HG02642 (cell line): ENCODE results near the gene EXOC6B.
"Not testable (repeated sequence)": the region's sequence is repeated elsewhere in the genome, so short reads cannot be mapped to it uniquely, and the experiment has no call there.

Experiments
- ATAC-seq: cut with Tn5 transposase; IDR thresholded peaks from one replicate; pipeline ENCODE4 v1.9.1; 2021; ENCODE audit warnings: mild to moderate bottlenecking; ENCODE audit not compliant: unreplicated experiment, poor library complexity

The EXOC6B gene

DNA sequence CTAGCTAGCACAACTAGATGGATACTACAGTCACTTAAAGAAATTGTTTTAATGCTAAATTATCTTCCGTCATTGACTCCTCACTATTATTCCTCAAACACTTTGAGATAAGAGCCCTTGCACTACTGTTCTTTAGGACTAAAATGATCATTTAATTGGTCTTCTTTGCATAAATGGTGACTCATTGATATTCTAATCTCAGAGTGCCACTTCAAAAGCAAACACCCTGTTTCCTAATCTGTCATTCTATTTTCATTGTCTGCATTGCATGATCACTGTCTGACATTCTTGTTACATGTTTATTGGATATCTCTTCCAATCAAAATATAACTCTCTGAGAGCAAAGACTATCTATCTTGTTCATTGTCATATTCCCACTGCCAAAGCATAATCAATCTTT, 313.9 kb downstream of the EXOC6B start:
- ATAC-seq = no peak

DNA sequence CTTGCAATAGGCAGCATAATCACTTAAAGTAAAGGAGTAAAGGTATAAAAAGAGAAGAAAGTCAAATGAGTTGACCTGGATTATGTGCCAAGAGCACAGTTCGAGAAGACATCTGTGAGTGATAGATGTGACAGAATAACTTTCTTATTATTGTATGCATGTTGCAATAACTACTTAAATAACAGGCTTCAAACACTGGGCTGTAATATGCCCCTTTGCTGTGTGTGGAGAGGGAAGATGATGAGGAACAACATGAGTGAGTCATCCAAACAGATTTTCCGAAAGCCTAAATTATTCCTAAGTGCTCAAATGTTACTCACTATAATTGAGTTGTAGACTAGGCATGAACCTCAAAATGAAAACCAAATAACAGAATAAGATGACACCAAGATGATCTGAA, 328.1 kb downstream of the EXOC6B start:
- ATAC-seq = no peak

DNA sequence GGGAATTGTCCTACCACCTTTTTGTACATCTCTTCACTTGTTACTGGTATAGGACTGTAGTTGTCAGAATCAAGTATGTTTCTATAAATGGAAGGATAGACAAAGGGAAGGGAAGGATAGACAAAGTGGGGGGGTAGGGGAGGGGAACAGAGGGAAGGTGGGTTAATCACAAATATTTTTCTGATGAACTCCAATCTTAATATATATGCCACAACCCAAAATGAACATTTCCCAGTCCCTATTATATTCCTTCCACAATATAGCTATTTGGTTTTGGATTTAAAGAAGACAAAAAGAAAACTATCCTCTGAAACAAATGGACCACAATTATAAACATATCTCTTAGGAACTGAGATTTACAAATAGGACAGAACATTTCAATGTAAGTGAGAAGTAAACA, 329.4 kb downstream of the EXOC6B start:
- no peak for ATAC-seq

DNA sequence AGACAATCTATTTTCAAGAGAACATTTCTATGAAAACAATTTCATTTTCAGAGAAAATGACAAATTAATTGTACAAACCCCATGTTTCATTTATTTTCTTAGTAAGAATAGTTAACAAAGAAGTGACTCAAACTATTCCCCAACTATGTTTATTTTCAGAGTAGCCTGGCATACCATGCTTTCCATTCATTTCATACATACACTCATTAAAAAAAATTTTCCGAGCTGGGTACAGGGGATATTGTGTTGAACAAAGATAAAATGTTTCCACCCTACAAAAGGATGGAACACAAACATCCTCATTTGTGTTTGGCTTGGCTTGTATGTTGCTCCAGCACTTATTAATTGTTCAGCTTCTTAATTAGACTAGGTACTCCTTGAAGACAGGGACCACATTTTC, 331.4 kb downstream of the EXOC6B start:
- no peak for ATAC-seq

DNA sequence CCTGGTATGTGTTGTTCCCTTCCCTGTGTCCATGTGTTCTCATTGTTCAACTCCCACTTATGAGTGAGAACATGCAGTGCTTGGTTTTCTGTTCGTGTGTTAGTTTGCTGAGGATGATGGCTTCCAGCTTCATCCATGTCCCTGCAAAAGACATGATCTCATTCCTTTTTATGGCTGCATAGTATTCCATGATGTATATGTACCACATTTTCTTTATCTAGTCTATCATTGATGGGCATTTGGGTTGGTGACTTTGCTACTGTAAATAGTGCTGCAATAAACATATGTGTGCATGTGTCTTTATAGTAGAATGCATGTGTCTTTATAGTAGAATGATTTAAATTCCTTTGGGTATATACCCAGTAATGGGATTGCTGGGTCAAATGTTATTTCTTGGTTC, 341.2 kb downstream of the EXOC6B start:
- ATAC-seq = not testable (repeated sequence)

DNA sequence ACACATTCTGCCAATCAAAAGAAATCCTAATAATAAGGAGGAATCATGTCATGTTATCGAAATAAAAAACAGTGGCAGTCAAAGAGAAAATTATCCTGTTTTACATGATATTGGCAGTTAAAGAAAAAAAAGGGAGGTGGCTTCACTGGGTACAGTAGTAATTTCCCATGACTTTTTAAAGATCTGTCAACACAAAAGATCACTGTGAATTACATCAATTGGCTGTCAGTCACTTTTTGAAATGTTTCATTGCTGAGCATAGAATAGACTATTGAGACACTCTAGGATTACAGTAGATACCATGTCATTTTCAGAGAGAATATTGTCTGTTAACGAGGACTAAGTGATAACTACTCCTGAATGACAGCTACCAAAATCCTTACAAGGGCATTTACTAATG, 342.5 kb downstream of the EXOC6B start:
- ATAC-seq = no peak

DNA sequence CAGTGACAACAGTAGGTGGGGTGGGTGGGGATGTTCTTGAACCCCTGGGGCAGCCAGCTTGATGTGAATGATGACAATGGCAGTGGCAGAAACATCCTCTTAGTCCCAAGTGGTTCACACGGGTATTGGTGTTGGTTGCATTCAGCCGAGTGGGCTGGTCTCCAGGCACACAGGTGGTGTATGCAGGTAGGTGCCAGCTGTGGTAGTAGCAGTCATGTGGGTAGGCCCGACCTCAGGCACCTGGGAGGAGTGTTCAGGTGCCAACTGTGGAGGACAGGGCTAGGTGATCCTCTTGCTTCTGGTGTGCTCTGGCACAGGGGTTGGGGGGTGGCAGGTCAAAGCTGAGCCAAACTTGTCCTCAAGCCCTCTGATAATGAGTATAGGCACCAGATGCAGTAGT, 350.6 kb downstream of the EXOC6B start:
- no peak for ATAC-seq

DNA sequence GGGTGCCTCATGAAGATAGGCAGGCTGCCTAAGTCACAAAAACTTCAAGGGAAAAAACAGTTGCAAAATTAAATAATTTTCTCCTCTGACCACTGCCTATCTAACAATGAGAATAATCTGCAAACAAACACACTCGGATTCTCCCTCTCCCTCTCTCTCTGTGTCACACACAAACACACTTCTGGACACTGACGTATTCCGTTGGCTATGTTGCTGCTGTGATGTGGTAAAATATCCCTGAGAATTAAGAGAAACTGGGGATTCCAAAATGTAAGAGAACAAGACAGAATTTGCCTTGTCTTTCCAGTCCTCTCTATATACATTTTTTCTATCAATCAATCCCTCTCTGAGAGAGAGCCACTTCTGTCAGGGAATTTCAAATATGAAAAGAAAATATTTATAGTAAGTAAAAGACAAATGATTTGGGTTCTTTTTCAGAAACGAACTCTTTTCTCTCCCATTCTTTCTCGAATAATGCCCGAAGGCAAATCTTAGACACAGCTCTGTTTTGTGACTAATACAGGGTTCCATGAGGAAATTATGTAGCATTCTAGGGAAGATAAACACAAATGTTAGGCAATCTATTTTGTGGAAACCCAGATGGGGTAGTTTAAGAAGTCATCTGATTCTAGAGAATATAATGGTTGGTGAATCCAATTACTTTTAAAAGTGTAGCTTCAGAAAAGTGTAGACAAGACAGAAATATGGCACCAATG, 367.9 kb downstream of the EXOC6B start:
- no peak for ATAC-seq

DNA sequence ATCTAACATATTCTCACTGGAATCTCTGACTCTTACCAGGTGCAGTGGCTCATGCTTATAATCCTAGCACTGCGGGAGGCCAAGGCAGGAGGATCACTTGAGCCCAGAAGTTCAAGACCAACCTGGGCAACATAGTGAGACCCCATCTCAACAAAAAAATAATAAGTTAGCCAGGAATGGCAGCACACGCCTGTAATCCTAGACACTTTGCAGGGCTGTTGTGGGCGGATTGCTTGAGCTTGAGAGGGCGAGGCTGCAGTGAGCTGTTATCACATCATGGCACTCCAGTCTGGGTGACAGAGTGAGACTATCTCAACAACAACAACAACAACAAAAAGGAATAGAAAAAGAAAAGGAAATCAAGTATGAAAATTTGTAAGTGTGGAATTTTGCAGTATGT, 371.6 kb downstream of the EXOC6B start:
- no peak for ATAC-seq

DNA sequence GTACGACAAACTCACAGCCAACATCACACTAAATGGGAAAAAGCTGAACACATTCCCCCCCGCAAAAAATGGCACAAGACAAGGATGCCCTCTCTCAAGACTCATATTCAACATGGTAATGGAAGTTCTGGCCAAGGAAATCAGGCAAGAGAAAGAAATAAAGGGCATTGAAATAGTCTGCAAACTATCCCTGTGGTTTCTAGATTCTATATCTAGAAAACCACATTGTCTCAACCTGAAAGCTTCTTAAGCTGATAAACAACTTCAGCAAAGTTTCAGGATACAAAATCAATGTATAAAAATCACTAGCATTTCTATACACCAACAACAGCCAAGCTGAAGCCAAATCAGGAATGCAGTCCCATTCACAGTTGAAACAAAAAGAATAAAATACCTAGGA, 383.6 kb downstream of the EXOC6B start:
- no peak for ATAC-seq

DNA sequence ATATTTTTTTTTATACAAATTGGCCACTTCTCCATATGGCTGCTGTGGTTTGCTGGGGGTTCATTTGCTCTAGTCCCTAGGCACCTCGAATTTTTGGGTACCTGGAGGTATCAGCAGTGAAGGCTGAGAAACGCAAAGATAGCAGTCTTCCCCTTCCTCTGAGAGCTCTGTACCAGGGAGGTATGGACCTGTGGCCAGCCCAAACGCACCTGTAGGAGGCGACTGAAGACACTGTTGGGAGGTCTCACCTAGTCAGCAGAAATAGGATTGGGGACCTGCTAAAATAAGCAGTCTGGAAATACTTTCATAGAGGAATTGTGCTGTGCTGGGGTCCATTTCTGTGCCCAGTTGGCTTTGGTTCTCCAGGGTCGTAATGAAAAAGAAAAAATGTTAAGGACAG, 385.9 kb downstream of the EXOC6B start:
- no peak for ATAC-seq

DNA sequence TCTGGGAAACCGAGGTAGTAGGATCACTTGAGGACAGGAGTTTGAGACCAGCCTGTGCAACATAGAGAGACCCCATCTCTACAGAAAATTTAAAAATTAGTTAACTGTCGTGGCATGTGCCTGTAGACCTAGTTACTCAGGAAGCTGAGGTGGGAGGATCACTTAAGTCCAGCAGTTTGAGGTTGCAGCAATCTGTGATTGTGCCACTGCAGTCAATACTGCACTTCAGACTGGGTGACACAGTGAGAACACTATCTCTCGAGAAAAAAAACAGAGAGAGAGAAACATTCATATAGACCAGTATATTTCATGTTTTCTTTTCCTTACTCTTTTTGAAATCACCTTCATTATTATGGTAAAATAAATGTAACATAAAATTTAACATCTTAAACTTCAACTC, 387.5 kb downstream of the EXOC6B start:
- no peak for ATAC-seq

DNA sequence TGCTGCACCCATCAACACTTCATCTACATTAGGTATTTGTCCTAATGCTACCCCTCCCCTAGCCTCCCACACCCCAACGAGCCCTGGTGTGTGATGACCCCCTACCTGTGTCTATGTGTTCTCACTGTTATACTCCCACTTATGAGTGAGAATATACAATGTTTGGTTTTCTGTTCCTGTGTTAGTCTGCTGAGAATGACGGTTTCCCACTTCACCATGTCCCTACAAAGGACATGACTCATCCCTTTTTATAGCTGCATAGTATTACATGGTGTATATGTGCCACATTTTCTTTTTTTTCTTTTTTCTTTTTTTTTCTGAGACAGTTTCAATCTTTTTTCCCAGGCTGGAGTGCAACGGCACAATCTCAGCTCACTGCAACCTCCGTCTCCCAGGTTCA, 394.1 kb downstream of the EXOC6B start:
- ATAC-seq = no peak

DNA sequence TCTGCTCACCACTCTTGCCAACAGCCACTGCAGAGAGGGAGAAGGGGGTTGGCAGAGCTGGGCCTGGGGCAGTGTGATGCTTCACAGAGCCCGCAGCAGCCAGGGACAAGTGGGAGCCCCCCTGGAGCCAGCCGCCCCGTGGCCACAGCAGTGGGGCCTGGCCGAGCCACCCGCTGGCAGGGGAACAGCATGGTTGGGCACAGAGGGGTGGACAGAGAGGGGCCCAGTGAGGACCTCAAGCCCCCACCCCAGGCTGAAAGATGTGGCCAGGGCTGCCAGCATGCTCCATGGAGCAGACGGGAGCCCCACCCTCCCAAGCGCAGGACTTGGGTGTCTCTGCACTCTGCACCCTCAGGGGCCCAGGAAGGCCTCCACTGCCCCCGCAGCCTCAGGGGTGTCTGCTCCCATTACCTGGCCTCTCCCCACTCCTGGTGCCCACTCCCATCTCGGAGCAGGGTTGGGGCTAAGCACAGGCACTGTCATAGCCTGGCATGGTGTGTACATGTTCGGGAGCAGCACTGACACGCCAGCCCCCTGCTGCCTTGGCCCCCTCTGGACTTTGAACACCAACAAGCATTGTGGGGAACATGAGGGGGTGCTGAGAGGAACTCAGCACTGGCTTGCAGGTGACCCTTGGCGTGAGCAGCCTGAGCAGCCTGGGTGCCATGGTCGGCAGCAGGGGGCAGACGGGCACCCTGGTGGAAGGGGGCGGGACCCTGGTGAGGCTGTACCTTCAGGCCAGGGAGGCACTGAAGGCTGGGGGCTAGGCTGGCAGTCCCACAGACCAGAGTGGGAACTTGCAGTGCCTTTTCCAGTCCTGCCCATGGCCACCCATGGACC, 398.6 kb downstream of the EXOC6B start:
- no peak for ATAC-seq

DNA sequence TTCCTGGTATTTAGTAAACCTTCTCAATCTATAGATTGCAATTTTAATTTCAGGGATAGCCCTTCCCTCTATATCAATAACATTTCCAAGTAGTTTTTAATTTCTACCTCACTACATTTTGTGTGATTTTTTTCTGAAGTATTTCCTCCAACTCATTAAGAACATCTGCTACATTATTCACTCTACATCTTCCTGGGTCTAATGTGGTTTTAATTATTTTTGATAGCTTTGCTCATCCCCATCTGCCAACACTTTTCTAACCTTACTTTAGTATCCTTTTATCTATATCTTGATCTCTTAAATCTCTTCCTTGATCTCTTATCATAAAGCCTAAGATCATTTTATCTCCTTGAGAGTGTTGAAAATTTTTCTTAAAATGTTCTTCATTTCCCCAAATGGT, 399.8 kb downstream of the EXOC6B start:
- no peak for ATAC-seq

DNA sequence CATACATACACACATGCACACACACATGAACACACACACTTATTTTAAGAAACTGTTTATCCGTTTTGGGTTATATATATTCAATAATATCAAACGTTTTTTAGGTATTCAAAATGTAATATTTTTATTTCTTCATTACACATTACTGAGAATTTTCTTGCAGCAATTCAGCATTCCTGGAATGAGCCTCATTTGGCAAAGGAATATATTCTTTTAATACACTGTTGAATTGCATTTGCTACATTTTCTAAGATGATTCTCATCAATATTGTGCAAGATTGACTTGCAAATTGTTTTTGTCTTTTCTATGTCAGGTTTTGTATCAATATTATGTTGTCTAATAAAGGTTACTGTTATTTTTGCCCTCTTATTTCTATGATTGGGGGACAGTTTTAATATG, 402.1 kb downstream of the EXOC6B start:
- no peak for ATAC-seq

DNA sequence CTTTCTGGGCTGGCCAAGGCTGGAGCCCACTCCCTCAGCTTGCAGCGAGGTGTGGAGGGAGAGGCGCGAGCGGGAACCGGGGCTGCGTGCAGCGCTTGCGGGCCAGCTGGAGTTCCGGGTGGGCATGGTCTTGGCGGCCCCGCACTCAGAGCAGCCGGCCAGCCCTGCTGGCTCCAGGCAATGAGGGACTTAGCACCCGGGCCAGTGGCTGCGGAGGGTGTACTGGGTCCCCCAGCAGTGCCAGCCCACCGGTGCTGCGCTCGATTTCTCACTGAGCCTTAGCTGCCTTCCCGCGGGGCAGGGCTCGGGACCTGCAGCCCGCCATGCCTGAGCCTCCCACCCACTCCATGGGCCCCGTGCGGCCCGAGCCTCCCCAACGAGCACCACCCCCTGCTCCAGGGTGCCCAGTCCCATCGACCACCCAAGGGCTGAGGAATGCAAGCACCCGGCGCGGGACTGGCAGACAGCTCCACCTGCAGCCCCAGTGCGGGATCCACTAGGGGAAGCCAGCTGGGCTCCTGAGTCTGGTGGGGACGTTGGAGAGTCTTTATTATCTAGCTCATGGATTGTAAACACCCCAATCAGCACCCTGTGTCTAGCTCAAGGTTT, 404.0 kb downstream of the EXOC6B start:
- not testable (repeated sequence) for ATAC-seq

DNA sequence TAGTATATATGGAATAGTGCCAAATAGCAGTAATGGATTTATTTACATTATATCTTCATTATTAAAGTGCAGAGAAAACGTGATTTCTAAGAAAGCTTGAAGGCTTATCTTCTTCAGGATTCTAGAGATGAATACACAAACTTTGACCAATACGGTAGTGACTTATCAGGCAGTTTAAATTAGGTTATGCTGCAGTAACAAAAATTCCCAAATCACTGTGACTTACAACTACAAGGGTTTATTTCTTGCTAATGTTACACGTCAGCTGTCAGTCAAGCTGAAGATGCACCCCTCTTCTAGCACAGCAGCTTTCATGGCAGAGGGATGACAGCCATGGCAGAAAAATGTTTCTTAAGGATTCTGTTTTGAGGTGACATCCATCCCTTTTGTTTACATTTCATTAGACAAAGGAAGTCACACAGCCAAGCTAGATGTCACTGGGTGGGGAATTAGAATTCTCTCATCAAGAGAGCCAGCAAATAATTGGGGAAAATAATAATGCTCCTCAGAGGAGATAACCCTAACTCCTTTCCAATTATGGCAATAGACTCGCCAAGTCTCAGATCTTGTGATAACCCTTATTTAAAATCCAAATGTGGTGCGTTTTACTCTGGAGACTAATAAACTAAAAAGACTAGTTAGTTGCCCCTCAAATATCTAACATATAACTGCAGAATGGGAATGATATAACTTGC, 409.9 kb downstream of the EXOC6B start:
- ATAC-seq = no peak

DNA sequence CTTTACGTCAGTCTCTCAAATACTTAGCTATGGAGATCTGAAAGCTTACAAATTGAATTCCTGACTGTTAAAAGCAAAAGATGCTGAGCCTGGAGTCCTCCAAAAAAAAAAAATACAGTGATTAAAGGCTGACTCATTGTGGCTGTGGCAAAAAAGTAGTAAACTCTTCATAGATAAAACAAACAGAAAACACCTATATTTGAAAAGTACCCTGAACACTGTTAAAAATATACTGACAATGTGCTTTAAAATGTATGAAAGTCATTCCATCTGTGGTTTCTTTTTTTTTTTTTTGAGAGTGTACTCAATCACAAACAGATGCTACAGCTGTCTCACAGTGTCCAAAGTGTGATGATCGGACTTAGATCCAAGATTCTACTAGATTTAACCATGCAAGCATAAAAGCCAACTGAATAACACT, 410.6 kb downstream of the EXOC6B start:
- ATAC-seq = no peak

DNA sequence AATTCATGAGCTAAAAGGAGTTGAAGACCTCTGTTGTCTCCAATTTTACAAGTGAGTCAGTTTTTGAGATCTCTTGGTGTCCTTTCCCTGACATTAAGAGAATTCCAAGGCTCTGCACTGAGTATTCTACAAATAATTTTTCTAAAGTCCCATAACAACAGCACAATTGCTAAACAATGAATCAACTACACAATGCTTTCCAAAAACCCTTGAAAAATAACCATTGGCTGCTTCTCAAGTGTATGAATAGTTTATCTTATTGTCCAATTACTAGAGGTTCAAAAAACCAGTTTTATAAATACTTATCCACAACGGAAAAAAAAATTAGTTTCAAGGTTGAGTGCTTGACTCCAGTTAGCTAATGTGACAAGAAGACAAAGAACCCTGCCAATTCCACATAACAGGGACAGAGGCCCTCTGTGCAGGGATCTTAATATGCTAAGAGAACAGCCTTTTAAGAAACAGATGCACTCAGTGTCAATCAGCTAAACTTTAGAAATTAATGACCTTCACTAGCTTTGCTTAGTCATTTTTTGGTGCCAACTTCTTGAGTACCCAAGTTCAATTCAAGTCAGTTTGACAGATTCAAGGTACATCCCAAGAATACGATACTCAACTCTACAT, 411.6 kb downstream of the EXOC6B start:
- no peak for ATAC-seq
